Measurements from ENCODE around the gene EEFSEC. TPM values are rescaled to one million over a fixed set of nuclear protein-coding genes. Genes with fewer than 3 reads are reported as not detected.

Gene EEFSEC
- total RNA-seq, 4 donors from 2014 or later = 11.5 to 18.7 (median 14.9) TPM

DNA sequence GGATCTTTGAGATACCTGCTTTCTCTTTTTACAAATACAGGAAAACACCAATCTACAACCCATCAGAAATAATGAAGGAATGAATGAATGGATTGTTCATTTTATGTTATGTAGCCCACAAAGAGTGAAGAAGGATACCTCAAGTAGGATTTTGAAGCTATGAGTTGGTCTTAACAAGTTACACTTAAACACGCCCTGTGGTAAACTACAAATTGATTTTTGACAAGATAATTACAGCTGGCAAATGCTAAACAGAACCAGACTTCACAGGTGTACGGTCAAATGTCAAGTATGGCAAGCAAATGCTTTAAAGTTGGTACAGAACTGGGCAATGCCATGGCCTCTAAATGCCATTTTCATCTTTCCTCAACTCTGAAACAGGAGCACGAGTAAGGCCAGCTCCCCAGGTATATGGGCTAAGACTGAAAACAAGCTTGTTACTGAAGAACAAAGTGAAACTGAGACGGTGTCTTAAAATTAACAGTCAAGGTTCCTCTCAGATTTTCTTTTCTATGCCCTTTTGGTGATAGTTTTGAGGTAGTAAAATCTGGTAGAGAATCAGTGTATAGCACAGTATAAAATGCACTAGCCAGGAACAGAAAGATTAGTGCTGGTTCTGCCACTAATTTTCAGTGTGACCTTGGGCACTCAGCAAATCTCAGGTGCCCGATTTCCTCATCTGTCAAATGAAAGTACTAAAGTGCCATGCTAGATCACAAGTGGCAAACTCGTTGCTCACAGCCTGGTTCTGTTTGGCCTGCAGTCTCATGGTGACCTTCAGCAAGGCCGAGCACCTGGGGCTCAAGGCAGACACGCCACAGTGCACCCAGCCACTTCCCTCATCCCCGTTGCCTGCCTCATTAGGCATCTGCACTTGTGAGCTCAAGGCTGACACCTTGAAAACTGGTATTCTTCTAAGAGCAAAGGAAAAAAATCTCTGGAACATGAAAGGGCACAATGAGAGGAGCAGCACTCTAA, 39.2 kb upstream of the EEFSEC start:
- Histone ChIP-seq H3K4me1 (peaks cover 0 to 15% (median 0%) of the 10 kb centered on the region in 3 donors), H3K4me3 (no peak overlapping the region), H3K27ac (no peak overlapping the region), H3K9me3 (no peaks in the 10 kb centered on the region), H3K27me3 (no peaks in the 10 kb centered on the region), H3K36me3 (peaks cover 0 to 84% (median 0%) of the 10 kb centered on the region in 3 donors)
- 75 to 84% methylated on average over 9 of the region's 9 CpGs for WGBS, 2 donors
- TF ChIP-seq, protein P1, sequence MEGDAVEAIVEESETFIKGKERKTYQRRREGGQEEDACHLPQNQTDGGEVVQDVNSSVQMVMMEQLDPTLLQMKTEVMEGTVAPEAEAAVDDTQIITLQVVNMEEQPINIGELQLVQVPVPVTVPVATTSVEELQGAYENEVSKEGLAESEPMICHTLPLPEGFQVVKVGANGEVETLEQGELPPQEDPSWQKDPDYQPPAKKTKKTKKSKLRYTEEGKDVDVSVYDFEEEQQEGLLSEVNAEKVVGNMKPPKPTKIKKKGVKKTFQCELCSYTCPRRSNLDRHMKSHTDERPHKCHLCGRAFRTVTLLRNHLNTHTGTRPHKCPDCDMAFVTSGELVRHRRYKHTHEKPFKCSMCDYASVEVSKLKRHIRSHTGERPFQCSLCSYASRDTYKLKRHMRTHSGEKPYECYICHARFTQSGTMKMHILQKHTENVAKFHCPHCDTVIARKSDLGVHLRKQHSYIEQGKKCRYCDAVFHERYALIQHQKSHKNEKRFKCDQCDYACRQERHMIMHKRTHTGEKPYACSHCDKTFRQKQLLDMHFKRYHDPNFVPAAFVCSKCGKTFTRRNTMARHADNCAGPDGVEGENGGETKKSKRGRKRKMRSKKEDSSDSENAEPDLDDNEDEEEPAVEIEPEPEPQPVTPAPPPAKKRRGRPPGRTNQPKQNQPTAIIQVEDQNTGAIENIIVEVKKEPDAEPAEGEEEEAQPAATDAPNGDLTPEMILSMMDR (IDR thresholded peaks at IDR 0.05) = no peak
- TF ChIP-seq POLR2A (IDR thresholded peaks at IDR 0.05) = no peak
- intact Hi-C loops (cut with DNase I) = no loop called here
- DNase-seq = no peak

DNA sequence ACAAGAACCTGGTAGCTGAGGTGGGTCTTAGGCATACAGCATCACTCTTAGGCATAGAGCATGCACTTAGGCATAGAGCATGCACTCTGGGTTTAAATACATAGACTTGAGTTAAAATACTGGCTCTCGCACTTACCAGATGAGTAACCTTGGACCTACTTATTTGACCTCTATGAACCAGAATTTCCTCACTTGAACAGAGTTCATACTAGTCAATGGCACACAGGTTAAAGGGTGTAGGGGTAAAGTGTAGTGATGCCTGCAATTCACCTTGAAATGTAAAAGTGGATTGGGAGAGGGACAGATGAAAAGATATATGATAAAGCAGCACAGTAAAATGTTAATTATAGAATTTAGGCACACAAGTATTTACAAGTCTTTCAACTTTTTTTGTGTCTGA, 31.3 kb upstream of the EEFSEC start:
- intact Hi-C loops (cut with DNase I) = no loop called here
- WGBS, 2 donors = 83 to 100% methylated on average over 1 of the region's 1 CpG
- TF ChIP-seq, protein P1 (IDR thresholded peaks at IDR 0.05) = no peak
- TF ChIP-seq POLR2A (IDR thresholded peaks at IDR 0.05) = no peak

GRCh38 chr3:128123156-128123537, 30.1 kb upstream of the EEFSEC start:
- Histone ChIP-seq H3K36me3 (peaks cover 0 to 5% (median 0%) of the 10 kb centered on the region in 3 donors), H3K4me1 (peaks cover 7 to 20% (median 8%) of the 10 kb centered on the region in 3 donors), H3K27me3 (no peaks in the 10 kb centered on the region), H3K4me3 (peak overlapping the region; percentile 71 to 99 (median 85)), H3K9me3 (no peaks in the 10 kb centered on the region), H3K27ac (peak overlapping the region; percentile 71 to 85 (median 79))
- no peak for DNase-seq
- TF ChIP-seq, protein P1 (IDR thresholded peaks at IDR 0.05) = no peak
- TF ChIP-seq POLR2A (IDR thresholded peaks at IDR 0.05) = no peak
- intact Hi-C loops (cut with DNase I) = no loop called here
- 0 to 2% methylated on average over 13 to 17 of the region's 22 CpGs for WGBS, 2 donors

More for the DNA sequence above, 31.3 kb upstream of the EEFSEC start:
- Histone ChIP-seq H3K4me1 (peaks cover 7 to 20% (median 8%) of the 10 kb centered on the region in 3 donors), H3K27ac (no peak overlapping the region), H3K4me3 (no peak overlapping the region), H3K9me3 (no peaks in the 10 kb centered on the region), H3K36me3 (peaks cover 0 to 15% (median 0%) of the 10 kb centered on the region in 3 donors), H3K27me3 (no peaks in the 10 kb centered on the region)
- DNase-seq = no peak

DNA sequence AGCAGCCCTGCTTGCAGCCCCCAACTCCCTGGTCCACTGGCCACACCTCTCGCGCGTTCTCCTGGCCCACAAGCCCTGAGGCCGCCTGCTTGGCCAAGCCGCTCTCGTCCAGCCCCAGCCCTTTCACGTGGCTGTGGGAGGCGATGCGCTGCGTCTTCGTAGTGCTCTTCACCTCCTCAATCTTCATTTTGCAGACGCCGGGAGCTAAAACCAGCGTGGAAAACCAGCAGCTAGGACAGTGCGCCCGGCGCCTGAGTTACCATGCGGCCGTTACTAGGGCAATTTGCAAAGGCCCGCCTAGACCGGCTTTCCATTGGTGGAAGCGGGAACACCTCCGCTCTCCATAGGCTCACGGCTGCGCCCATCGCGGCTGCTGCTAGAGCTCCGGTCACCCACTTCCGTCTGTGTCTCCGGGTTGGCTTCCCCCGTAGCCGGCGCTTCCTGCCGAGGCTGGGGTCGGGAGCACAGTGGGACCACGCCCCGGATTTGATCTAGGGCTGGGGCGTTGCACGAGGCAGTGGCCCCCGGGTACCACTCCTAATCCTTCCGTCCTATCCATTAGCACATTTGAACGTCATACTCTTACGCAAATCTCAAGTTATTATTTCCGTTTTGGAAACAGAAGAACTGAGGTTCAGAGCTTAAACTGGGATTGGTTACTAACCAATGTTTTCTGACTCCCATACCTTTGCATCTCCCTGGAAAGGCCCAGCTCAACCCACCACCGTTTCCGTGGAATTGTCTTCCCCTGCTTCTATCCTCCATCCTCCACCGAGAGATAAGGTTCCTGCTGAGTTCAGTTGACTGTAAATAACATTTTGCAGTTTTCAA, 29.5 kb upstream of the EEFSEC start, which contains the start of gene RUVBL1:
RUVBL1 (minus strand) TSS at position 275 of the 831 bp plus-strand sequence; CDS start at position 187, 88 bp downstream.
- WGBS, 2 donors = 6 to 7% methylated on average over 20 to 31 of the region's 47 CpGs
- Histone ChIP-seq H3K4me1 (peaks cover 7 to 20% (median 8%) of the 10 kb centered on the region in 3 donors), H3K27ac (peak within 1 kb of the TSS; percentile 71 to 85 (median 79)), H3K4me3 (peak within 1 kb of the TSS; percentile 71 to 99 (median 85)), H3K9me3 (no peaks in the 10 kb centered on the region), H3K27me3 (no peaks in the 10 kb centered on the region), H3K36me3 (peaks cover 0 to under 1% (median 0%) of the 10 kb centered on the region in 3 donors)
- peak in 2 of 4 donors; percentile 8 to 45 for TF ChIP-seq POLR2A (IDR thresholded peaks at IDR 0.05)
- TF ChIP-seq, protein P1 (IDR thresholded peaks at IDR 0.05) = peak in 1 of 6 experiments; percentile 36
- intact Hi-C loops (cut with DNase I) = no loop called here
- DNase-seq = peak; percentile 94

All from esophagus squamous epithelium (tissue), 5 donors.